ENCODE results near the gene GALNT4. TPM values are rescaled to one million over a fixed set of nuclear protein-coding genes. Genes with fewer than 3 reads are reported as not detected.

GALNT4 gene
- total RNA-seq, 1 donor from 2014 or later = 2.6 TPM

GRCh38 chr12:89537389-89537788, 12.8 kb upstream of the GALNT4 start:
- DNase-seq (ENCODE audit: low read depth) = no peak

- peak; percentile 68 for DNase-seq (ENCODE audit: low read depth)
These were observed 5.1 kb upstream of the GALNT4 start for GRCh38 chr12:89529738-89530137.

DNA sequence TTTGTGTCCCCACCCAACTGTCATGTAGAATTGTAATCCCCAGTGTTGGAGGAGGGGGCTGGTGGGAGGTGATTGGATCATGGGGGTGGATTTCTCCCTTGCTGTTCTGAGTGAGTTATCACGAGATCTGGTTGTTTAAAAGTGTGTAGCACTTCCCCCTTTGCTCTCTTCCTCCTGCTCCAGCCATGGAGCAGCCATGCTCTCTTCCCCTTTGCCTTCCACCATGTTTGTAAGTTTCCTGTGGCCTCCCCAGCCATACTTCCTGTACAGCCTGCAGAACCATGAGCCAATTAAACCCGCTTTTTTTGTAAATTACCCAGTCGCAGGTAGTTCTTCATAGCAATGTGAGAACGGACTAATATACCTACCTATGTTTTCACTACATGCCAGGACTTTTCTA, 3.8 kb upstream of the GALNT4 start:
- no peak for DNase-seq (ENCODE audit: low read depth)

DNA sequence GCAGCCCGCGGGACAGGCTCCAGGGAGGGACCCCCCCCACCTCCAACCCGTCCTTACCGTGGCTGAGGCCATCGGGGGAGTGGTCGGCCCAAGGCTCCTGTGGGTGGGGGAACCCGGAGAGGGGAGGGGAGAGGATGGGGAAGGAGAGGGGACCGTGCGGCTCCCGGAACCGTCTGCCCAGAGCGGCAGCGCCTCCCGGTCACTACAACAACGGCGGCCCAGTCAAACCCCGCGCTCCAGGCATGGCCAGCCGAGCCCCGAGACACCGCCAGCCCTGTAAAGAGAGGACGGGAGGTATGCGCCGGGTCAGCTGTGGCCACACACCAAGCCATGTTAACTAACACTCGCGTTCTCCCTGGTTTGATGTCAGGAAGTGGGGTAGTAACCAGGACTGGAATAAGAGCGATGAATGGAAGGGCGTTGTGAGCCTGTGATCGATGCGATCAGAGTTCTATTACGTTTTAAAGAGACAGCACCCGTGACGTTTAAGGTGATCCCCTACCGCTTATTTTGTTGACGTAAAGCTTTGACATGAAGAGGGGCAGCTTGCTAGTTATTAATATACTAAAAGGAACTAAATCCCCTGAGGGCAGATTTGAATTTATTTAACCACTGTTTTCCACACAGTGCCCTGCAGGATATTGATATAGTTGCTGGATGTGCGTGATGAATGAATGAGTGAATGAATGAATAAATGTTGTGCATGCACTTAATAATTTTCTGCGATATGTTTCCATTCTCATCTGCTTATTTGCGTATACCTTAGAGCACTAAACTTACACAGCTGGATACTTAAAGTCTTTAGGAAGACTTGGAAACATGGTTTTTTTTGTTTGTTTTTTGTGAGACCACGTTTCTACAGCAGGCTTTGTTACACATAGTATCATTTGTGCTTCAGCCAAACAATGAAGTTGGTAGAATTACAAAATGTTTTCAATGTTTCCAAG, 1.5 kb upstream of the GALNT4 start, which contains the start of gene POC1B:
POC1B (minus strand) TSS at position 224 of the 947 bp plus-strand sequence; CDS start at position 72, 152 bp downstream.
- peak; percentile 86 for DNase-seq (ENCODE audit: low read depth)

DNA sequence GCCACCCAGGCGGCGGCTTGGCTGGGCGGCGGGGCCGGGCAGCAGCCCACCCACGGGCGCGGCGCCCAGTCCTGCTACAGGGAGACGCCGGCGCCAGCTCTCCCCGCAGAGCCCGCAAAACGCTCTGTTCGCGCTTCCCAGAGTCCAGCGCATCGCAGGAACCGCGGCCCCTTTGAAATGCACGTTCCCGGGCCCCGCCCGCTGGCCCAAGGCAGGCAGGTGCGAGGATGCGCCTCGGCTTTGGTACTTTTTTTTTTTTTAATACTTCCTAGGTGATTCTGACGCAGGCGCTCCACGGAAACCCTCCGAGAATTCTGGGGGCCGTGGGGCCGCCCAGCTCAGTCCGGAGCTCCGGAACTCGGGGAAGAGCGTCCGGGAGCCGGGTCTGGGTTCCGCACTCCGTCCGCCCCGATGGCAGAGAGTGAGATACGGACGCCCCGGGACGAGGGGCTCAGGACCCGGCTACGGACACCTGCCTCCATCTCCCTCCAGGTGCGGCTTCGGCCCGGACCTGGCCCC, 768 bp upstream of the GALNT4 start:
- DNase-seq (ENCODE audit: low read depth) = no peak

DNA sequence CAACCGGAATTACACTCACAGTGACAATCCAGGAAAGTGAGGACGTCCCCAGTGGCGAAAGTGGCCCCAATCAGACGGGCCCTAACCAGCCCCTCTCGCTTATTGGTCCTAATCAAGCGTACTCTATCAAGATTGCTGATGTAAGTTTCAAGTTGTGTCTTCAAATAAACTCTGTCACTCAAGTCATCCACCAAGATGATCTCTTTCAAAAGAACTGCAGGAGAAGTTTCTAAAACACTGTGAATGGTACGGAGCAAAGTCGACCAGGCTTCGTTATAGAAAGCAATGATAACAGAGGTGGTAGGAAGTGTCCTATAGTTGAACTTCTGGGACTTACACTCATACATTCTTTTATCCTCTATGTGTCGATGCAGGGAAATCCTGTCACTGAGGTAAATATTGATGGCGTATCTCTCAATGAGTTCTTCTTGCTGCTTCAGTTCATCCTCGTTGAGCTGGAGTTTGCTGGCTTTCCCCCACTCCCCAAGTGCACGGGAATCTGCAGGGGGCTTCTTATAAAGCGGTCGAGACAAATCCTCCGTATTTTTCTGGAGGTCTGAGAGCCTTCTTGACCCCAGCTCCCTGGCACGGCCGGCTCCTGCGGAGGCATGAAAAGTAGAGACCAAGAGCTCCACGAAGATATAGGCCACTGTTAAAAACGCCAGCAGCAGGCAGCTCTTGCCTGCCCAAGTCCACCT, 604 bp downstream of the GALNT4 start:
- DNase-seq (ENCODE audit: low read depth) = no peak

DNA sequence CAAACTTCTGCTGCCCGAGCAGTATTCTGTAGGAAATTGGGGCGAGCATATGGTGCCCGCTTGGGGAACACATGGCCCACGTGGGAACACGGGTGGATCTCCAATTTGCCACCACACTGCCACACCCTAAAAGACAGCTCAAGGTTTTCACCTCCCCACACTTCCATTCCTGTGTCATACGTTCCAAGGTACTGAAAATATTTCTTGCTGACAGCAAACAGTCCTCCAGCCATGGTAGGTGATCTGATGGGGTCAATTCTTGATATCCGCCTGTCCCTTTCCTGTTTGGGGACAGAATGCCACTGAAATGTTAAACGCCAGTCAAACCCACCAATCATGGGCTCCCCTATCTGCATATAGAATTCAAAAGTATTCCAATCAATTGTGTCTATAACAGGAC, 1.2 kb downstream of the GALNT4 start:
- DNase-seq (ENCODE audit: low read depth) = no peak

GRCh38 chr12:89521364-89522223, 3.0 kb downstream of the GALNT4 start:
- no peak for DNase-seq (ENCODE audit: low read depth)

- DNase-seq (ENCODE audit: low read depth) = no peak
These were observed 6.9 kb downstream of the GALNT4 start for GRCh38 chr12:89517720-89518119.

GRCh38 chr12:89516633-89517032, 8.0 kb downstream of the GALNT4 start:
- no peak for DNase-seq (ENCODE audit: low read depth)

- no peak for DNase-seq (ENCODE audit: low read depth)
These were observed 9.8 kb downstream of the GALNT4 start for GRCh38 chr12:89514751-89515150.

GRCh38 chr12:89513544-89513943, 11.1 kb downstream of the GALNT4 start:
- DNase-seq (ENCODE audit: low read depth) = no peak

- DNase-seq (ENCODE audit: low read depth) = no peak
These were observed 17.4 kb downstream of the GALNT4 start for GRCh38 chr12:89507015-89507824.

GRCh38 chr12:89506050-89506449, 18.5 kb downstream of the GALNT4 start:
- no peak for DNase-seq (ENCODE audit: low read depth)

DNA sequence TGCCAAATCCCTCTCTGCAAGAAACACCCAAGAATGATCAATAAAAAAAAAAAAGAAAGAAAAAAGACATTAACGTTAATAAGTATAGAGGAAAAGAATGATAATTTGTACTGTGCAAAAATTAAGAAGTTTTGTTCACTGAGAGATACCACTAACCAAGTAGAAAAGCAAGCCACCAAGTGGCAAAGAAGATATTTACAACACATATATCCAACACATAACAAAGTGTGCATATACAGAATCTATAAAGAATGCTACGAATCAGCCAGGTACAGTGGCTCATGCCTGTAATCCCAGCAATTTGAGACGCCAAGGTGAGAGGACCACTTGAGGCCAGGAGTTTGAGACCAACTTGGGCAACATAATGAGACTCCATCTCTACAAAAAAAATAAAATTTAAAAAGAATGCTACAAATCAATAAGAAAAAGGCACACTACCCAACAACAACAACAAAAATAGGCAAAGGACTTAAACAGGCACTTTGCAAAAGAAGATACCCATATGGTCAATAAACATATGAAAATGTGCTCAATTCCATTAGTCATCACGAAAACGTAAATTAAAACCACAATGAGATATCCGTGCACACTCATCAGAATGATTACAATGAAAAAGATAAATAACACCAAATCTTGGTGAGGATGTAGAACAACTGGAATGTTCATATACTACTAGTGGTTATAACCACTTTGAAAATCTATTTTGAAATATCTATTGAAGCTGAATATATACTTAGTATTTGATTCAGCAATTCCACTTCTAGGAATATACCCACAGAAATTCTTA, 19.8 kb downstream of the GALNT4 start:
- no peak for DNase-seq (ENCODE audit: low read depth)

- no peak for DNase-seq (ENCODE audit: low read depth)
These were observed 22.8 kb downstream of the GALNT4 start for GRCh38 chr12:89501793-89502192.

GRCh38 chr12:89499857-89500256, 24.7 kb downstream of the GALNT4 start:
- DNase-seq (ENCODE audit: low read depth) = no peak

DNA sequence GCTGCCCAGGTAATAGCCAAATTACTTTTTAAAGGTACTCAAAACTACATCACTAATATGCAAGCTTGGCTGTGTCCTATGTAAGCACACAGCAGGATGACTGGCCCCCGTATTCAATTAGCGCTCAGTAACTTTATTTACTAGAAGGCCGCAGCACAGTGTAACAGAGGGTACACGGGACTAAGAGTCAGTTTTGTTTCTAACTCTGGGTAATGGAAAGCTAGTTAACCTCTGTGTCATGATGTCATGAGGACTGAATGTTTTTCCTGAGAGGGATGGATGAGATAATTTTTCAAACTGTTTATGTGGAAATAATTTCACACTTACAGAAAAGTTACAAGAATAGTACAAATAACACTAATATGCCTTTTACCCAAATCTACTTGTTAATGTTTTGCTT, 27.1 kb downstream of the GALNT4 start:
- no peak for DNase-seq (ENCODE audit: low read depth)

- DNase-seq (ENCODE audit: low read depth) = no peak
These were observed 27.6 kb downstream of the GALNT4 start for GRCh38 chr12:89497005-89497404.
